Measurements from ENCODE around the gene POU2F1.
A peak's percentile ranks its signal among the peaks of the same experiment; 100 is the strongest.

The POU2F1 gene

GRCh38 chr1:167408355-167408754 is 187.7 kb downstream of the POU2F1 start:
- Histone ChIP-seq H2BK5ac (ENCODE audit: low read depth, low read length, poor library complexity, severe bottlenecking) (no peak overlapping the region), H4K8ac (ENCODE audit: low read length) (no peak overlapping the region), H3K18ac (ENCODE audit: low read depth in 1 of 2, low read length in 2 of 2) (no peak overlapping the region), H3K4ac (ENCODE audit: low read depth in 1 of 2, low read length in 2 of 2) (no peak overlapping the region), H3K79me1 (replicated peaks; ENCODE audit: low read length, poor library complexity, severe bottlenecking) (no peaks in the 10 kb centered on the region), H3K9ac (ENCODE audit: low read length) (no peak overlapping the region), H3K27ac (ENCODE audit: low read length, poor library complexity, severe bottlenecking) (no peak overlapping the region), H3K23ac (ENCODE audit: low read length in 2 of 2) (no peak overlapping the region), H3K36me3 (ENCODE audit: control insufficient read depth in 1 of 2, insufficient read depth in 2 of 2, low read depth in 1 of 2, low read length in 2 of 2) (peaks cover 5 to 33% of the 10 kb centered on the region in 2 experiments), H2BK120ac (ENCODE audit: low read depth, low read length) (no peak overlapping the region), H2AK5ac (ENCODE audit: low read length, severe bottlenecking) (no peak overlapping the region), H4K91ac (ENCODE audit: low read length) (no peak overlapping the region), H2BK12ac (ENCODE audit: low read length in 2 of 2) (no peak overlapping the region), H3K9me3 (ENCODE audit: control insufficient read depth, low read length) (no peaks in the 10 kb centered on the region), H2BK15ac (ENCODE audit: low read depth, poor library complexity, severe bottlenecking) (no peak overlapping the region), H3K27me3 (ENCODE audit: control insufficient read depth in 1 of 2, insufficient read depth in 1 of 2, low read length in 2 of 2) (no peaks in the 10 kb centered on the region), H3K4me2 (ENCODE audit: low read length, poor library complexity, severe bottlenecking) (no peak overlapping the region), H3K14ac (ENCODE audit: low read length in 2 of 2) (no peak overlapping the region), H3K4me1 (ENCODE audit: control insufficient read depth, insufficient read depth, low read depth, low read length) (no peaks in the 10 kb centered on the region), H2AFZ (ENCODE audit: low read depth, low read length) (no peak overlapping the region), H3K4me3 (ENCODE audit: insufficient read depth in 1 of 2, low read depth in 1 of 2, low read length in 2 of 2) (no peak overlapping the region)
- no peak for DNase-seq
- 100% methylated on average over 1 of the region's 1 CpG for WGBS

GRCh38 chr1:167409183-167409582 is 188.5 kb downstream of the POU2F1 start:
- no peaks in the 10 kb centered on the region for H3K79me1 ChIP-seq (replicated peaks; ENCODE audit: low read length, poor library complexity, severe bottlenecking)
- no peak overlapping the region for H2BK12ac ChIP-seq (ENCODE audit: low read length in 2 of 2)
- no peak overlapping the region for H3K4me2 ChIP-seq (ENCODE audit: low read length, poor library complexity, severe bottlenecking)
- no peak overlapping the region for H2BK15ac ChIP-seq (ENCODE audit: low read depth, poor library complexity, severe bottlenecking)
- H2BK120ac ChIP-seq (ENCODE audit: low read depth, low read length) = no peak overlapping the region
- no peak overlapping the region for H2BK5ac ChIP-seq (ENCODE audit: low read depth, low read length, poor library complexity, severe bottlenecking)
- H3K18ac ChIP-seq (ENCODE audit: low read depth in 1 of 2, low read length in 2 of 2) = no peak overlapping the region
- H3K4ac ChIP-seq (ENCODE audit: low read depth in 1 of 2, low read length in 2 of 2) = no peak overlapping the region
- no peaks in the 10 kb centered on the region for H3K27me3 ChIP-seq (ENCODE audit: control insufficient read depth in 1 of 2, insufficient read depth in 1 of 2, low read length in 2 of 2)
- no peak overlapping the region for H2AK5ac ChIP-seq (ENCODE audit: low read length, severe bottlenecking)
- DNase-seq = no peak
- H3K9ac ChIP-seq (ENCODE audit: low read length) = no peak overlapping the region
- peaks cover 5 to 37% of the 10 kb centered on the region in 2 experiments for H3K36me3 ChIP-seq (ENCODE audit: control insufficient read depth in 1 of 2, insufficient read depth in 2 of 2, low read depth in 1 of 2, low read length in 2 of 2)
- no peak overlapping the region for H3K4me3 ChIP-seq (ENCODE audit: insufficient read depth in 1 of 2, low read depth in 1 of 2, low read length in 2 of 2)
- H3K9me3 ChIP-seq (ENCODE audit: control insufficient read depth, low read length) = no peaks in the 10 kb centered on the region
- WGBS = no CpG with 5 or more reads among the region's 1 CpG
- no peak overlapping the region for H4K8ac ChIP-seq (ENCODE audit: low read length)
- H4K91ac ChIP-seq (ENCODE audit: low read length) = no peak overlapping the region
- no peak overlapping the region for H2AFZ ChIP-seq (ENCODE audit: low read depth, low read length)
- no peak overlapping the region for H3K23ac ChIP-seq (ENCODE audit: low read length in 2 of 2)
- no peak overlapping the region for H3K14ac ChIP-seq (ENCODE audit: low read length in 2 of 2)
- no peak overlapping the region for H3K27ac ChIP-seq (ENCODE audit: low read length, poor library complexity, severe bottlenecking)
- H3K4me1 ChIP-seq (ENCODE audit: control insufficient read depth, insufficient read depth, low read depth, low read length) = no peaks in the 10 kb centered on the region

- Histone ChIP-seq H2AFZ (ENCODE audit: low read depth, low read length) (no peak overlapping the region), H3K9me3 (ENCODE audit: control insufficient read depth, low read length) (no peaks in the 10 kb centered on the region), H3K4ac (ENCODE audit: low read depth in 1 of 2, low read length in 2 of 2) (no peak overlapping the region), H3K27ac (ENCODE audit: low read length, poor library complexity, severe bottlenecking) (no peak overlapping the region), H4K91ac (ENCODE audit: low read length) (no peak overlapping the region), H2BK15ac (ENCODE audit: low read depth, poor library complexity, severe bottlenecking) (no peak overlapping the region), H2AK5ac (ENCODE audit: low read length, severe bottlenecking) (no peak overlapping the region), H3K9ac (ENCODE audit: low read length) (no peak overlapping the region), H2BK120ac (ENCODE audit: low read depth, low read length) (no peak overlapping the region), H4K8ac (ENCODE audit: low read length) (no peak overlapping the region), H3K4me3 (ENCODE audit: insufficient read depth in 1 of 2, low read depth in 1 of 2, low read length in 2 of 2) (no peak overlapping the region), H3K36me3 (ENCODE audit: control insufficient read depth in 1 of 2, insufficient read depth in 2 of 2, low read depth in 1 of 2, low read length in 2 of 2) (peaks cover 13 to 52% of the 10 kb centered on the region in 2 experiments), H2BK12ac (ENCODE audit: low read length in 2 of 2) (no peak overlapping the region), H2BK5ac (ENCODE audit: low read depth, low read length, poor library complexity, severe bottlenecking) (no peak overlapping the region), H3K4me1 (ENCODE audit: control insufficient read depth, insufficient read depth, low read depth, low read length) (no peaks in the 10 kb centered on the region), H3K27me3 (ENCODE audit: control insufficient read depth in 1 of 2, insufficient read depth in 1 of 2, low read length in 2 of 2) (no peaks in the 10 kb centered on the region), H3K23ac (ENCODE audit: low read length in 2 of 2) (peak overlapping the region in 1 of 2 experiments; percentile 90), H3K18ac (ENCODE audit: low read depth in 1 of 2, low read length in 2 of 2) (no peak overlapping the region), H3K4me2 (ENCODE audit: low read length, poor library complexity, severe bottlenecking) (no peak overlapping the region), H3K79me1 (replicated peaks; ENCODE audit: low read length, poor library complexity, severe bottlenecking) (no peaks in the 10 kb centered on the region), H3K14ac (ENCODE audit: low read length in 2 of 2) (peak overlapping the region in 1 of 2 experiments; percentile 6)
- no peak for DNase-seq
- 93% methylated on average over 4 of the region's 4 CpGs for WGBS
Measured at GRCh38 chr1:167412072-167412471, 191.4 kb downstream of the POU2F1 start.

GRCh38 chr1:167412920-167413319 is 192.2 kb downstream of the POU2F1 start:
- Histone ChIP-seq H2BK5ac (ENCODE audit: low read depth, low read length, poor library complexity, severe bottlenecking) (no peak overlapping the region), H3K18ac (ENCODE audit: low read depth in 1 of 2, low read length in 2 of 2) (no peak overlapping the region)
- 91% methylated on average over 5 of the region's 5 CpGs for WGBS

More at GRCh38 chr1:167412920-167413319, 192.2 kb downstream of the POU2F1 start:
- H3K9me3 ChIP-seq (ENCODE audit: control insufficient read depth, low read length) = no peaks in the 10 kb centered on the region
- H3K4ac ChIP-seq (ENCODE audit: low read depth in 1 of 2, low read length in 2 of 2) = no peak overlapping the region
- no peak overlapping the region for H4K91ac ChIP-seq (ENCODE audit: low read length)
- no peak overlapping the region for H2AK5ac ChIP-seq (ENCODE audit: low read length, severe bottlenecking)
- H3K14ac ChIP-seq (ENCODE audit: low read length in 2 of 2) = no peak overlapping the region
- H3K4me2 ChIP-seq (ENCODE audit: low read length, poor library complexity, severe bottlenecking) = no peak overlapping the region
- H3K4me1 ChIP-seq (ENCODE audit: control insufficient read depth, insufficient read depth, low read depth, low read length) = no peaks in the 10 kb centered on the region
- no peak overlapping the region for H3K23ac ChIP-seq (ENCODE audit: low read length in 2 of 2)
- no peak overlapping the region for H2BK12ac ChIP-seq (ENCODE audit: low read length in 2 of 2)
- no peak overlapping the region for H4K8ac ChIP-seq (ENCODE audit: low read length)
- no peak overlapping the region for H3K27ac ChIP-seq (ENCODE audit: low read length, poor library complexity, severe bottlenecking)
- H2BK120ac ChIP-seq (ENCODE audit: low read depth, low read length) = no peak overlapping the region
- no peak overlapping the region for H2BK15ac ChIP-seq (ENCODE audit: low read depth, poor library complexity, severe bottlenecking)
- no peak overlapping the region for H3K4me3 ChIP-seq (ENCODE audit: insufficient read depth in 1 of 2, low read depth in 1 of 2, low read length in 2 of 2)
- H2AFZ ChIP-seq (ENCODE audit: low read depth, low read length) = no peak overlapping the region
- no peaks in the 10 kb centered on the region for H3K27me3 ChIP-seq (ENCODE audit: control insufficient read depth in 1 of 2, insufficient read depth in 1 of 2, low read length in 2 of 2)
- no peaks in the 10 kb centered on the region for H3K79me1 ChIP-seq (replicated peaks; ENCODE audit: low read length, poor library complexity, severe bottlenecking)
- peaks cover 13 to 51% of the 10 kb centered on the region in 2 experiments for H3K36me3 ChIP-seq (ENCODE audit: control insufficient read depth in 1 of 2, insufficient read depth in 2 of 2, low read depth in 1 of 2, low read length in 2 of 2)
- H3K9ac ChIP-seq (ENCODE audit: low read length) = no peak overlapping the region
- no peak for DNase-seq

Measured in mesenchymal stem cell (in vitro differentiated cells and primary cell).